NCI-H2107 (cell line): ENCODE data around the gene CCL1.

ENCODE experiments used
- DNase-seq: peaks from one replicate; lab custom pipeline; 2025; lab: John Stamatoyannopoulos, UW

CCL1 gene

GRCh38 chr17:34382621-34383124, 19.6 kb upstream of the CCL1 start:
- DNase-seq, result no peak

- no peak for DNase-seq
Observed at GRCh38 chr17:34379868-34380267, 16.8 kb upstream of the CCL1 start.

GRCh38 chr17:34378664-34379101, 15.7 kb upstream of the CCL1 start:
- no peak for DNase-seq

- no peak for DNase-seq
Observed at GRCh38 chr17:34377078-34377823, 14.2 kb upstream of the CCL1 start.

- no peak for DNase-seq
Observed at GRCh38 chr17:34375426-34375997, 12.5 kb upstream of the CCL1 start.

GRCh38 chr17:34374457-34374856, 11.4 kb upstream of the CCL1 start:
- peak; percentile 94 for DNase-seq

- no peak for DNase-seq
Observed at GRCh38 chr17:34371405-34372100, 8.5 kb upstream of the CCL1 start.

- no peak for DNase-seq
Observed at GRCh38 chr17:34370997-34371395, 8.0 kb upstream of the CCL1 start.

- DNase-seq, result no peak
Observed at GRCh38 chr17:34370376-34370996, 7.5 kb upstream of the CCL1 start.

GRCh38 chr17:34369571-34369970, 6.5 kb upstream of the CCL1 start:
- DNase-seq, result no peak

GRCh38 chr17:34368946-34369500, 6.0 kb upstream of the CCL1 start:
- no peak for DNase-seq

- DNase-seq, result no peak
Observed at GRCh38 chr17:34368196-34368945, 5.3 kb upstream of the CCL1 start.

- no peak for DNase-seq
Observed at GRCh38 chr17:34367486-34368195, 4.6 kb upstream of the CCL1 start.

GRCh38 chr17:34366529-34367107, 3.6 kb upstream of the CCL1 start:
- no peak for DNase-seq

- DNase-seq, result no peak
Observed at GRCh38 chr17:34366010-34366409, 3.0 kb upstream of the CCL1 start.

- no peak for DNase-seq
Observed at GRCh38 chr17:34365340-34365739, 2.3 kb upstream of the CCL1 start.

- DNase-seq, result no peak
Observed at GRCh38 chr17:34364751-34365150, 1.7 kb upstream of the CCL1 start.

GRCh38 chr17:34361478-34362061, 1.5 kb downstream of the CCL1 start:
- DNase-seq, result peak; percentile 94

- DNase-seq, result no peak
Observed at GRCh38 chr17:34360601-34361270, 2.3 kb downstream of the CCL1 start.

- DNase-seq, result no peak
Observed at GRCh38 chr17:34358631-34359030, 4.4 kb downstream of the CCL1 start.
